Ovary (tissue), 9 donors: Measurements from ENCODE around the gene ATP2C2. TPM values are rescaled to one million over a fixed set of nuclear protein-coding genes. Genes with fewer than 3 reads are reported as not detected.
A peak's percentile ranks its signal among the peaks of the same experiment; 100 is the strongest.

Experiments used
- DNase-seq, 5 donors: peaks; one replicate each; pipeline ENCODE4 v3.0.0-alpha.2; 2019 to 2020
- H3K27ac ChIP-seq, 2 donors: fragments of 200-600 bp; one replicate each; pipeline versions ENCODE4 v1.5.1 to v1.8.0; 2019 to 2022
- H3K27me3 ChIP-seq: fragments of 200-600 bp; one replicate; pipeline ENCODE4 v1.8.0; 2022
- H3K36me3 ChIP-seq: fragments of 200-600 bp; sonication (generic); one replicate; pipeline ENCODE4 v1.5.1; 2019
- H3K4me1 ChIP-seq: one replicate; pipeline ENCODE4 v1.8.1; 2013; ENCODE audit warnings: mild to moderate bottlenecking, moderate library complexity; ENCODE audit not compliant: insufficient read depth
- H3K4me3 ChIP-seq: fragments of 200-600 bp; sonication (generic); one replicate; pipeline ENCODE4 v1.5.1; 2017
- H3K9me3 ChIP-seq, 2 donors: fragments of 200-600 bp in 1 of 2; sonication (generic) in 1 of 2; one replicate each; pipeline versions ENCODE4 v1.5.1 to v1.8.1; 2013 to 2019; ENCODE audit warnings: mild to moderate bottlenecking in 1 of 2, moderate library complexity in 1 of 2
- EP300 ChIP-seq: sonication (generic); formaldehyde crosslinking; IDR thresholded peaks from one replicate; pipeline ENCODE4 v1.6.1; 2017; ENCODE audit warnings: antibody characterized with exemption
- POLR2A ChIP-seq: fragments of 450-650 bp; IDR thresholded peaks from one replicate; pipeline ENCODE4 v1.6.1; 2017; ENCODE audit warnings: antibody characterized with exemption, mild to moderate bottlenecking, moderate library complexity
- WGBS, 3 donors: extraction: QIAGEN DNeasy Blood & Tissue Kit in 1 of 3; methylation state at CpG; one replicate each; pipeline versions ENCODE4 v1.1.5 to v1.1.7; 2013 to 2017; 5-methylcytosine and 5-hydroxymethylcytosine counted together
- intact Hi-C, 4 donors: fragments of 100-400 bp; cut with DNase I; formaldehyde crosslinking; loops; one replicate each; pipeline versions ENCODE4 v1.11.0 to v1.15.1; 2022 to 2023
- polyA plus RNA-seq, 2 donors: library from polyadenylated mRNA; stranded (reverse); fragments of 200-250 nt in 1 of 2; fragments of 350-450 nt in 1 of 2; fragmentation: Illumina TruSeq in 1 of 2; extraction: RNeasy Lipid Tissue Mini Kit (QIAGEN cat#74804) in 1 of 2; gene quantifications; one replicate each; pipeline ENCODE4 v1.2.3, GENCODE V29; 2013 to 2014
- total RNA-seq, 7 donors: library from RNA; depleted of rRNA in 2 of 7; stranded (reverse); fragments of >200 nt in 2 of 7; fragmentation: NEBNext Ultra II Directional in 3 of 7; extraction: Animal tissue kit (Norgen Biotek cat#: 25700) in 3 of 7; gene quantifications; one replicate each; pipeline versions ENCODE4 v1.1.0 to v1.2.4, GENCODE V29; 2016 to 2023
- TF ChIP-seq, protein P1 (sequence below), 3 donors: fragments of 450-650 bp in 2 of 3; fragments of 200-600 bp in 1 of 3; IDR thresholded peaks; one replicate each; pipeline versions ENCODE4 v1.5.1 to v1.8.0; 2016 to 2022; ENCODE audit warnings: antibody characterized with exemption in 3 of 3, mild to moderate bottlenecking in 1 of 3
- donor health status: DM: no; HTN: no; CAD: no; lungs with moderate emphysema.
- donor health status: DM: no; HTN: no; CAD: no.
- donor health status: Bipolar disorder and iron deficiency.
- donor health status: DM: yes; HTN: yes; CAD: no.
- donor health status: DM: no; HTN: no; CAD: no.
- donor health status: DM: yes; HTN: yes; CAD: no.

Gene ATP2C2
- total and polyA plus RNA-seq, 9 donors, result 0.10 to 8.5 (median 1.3) TPM; not detected in 3

DNA sequence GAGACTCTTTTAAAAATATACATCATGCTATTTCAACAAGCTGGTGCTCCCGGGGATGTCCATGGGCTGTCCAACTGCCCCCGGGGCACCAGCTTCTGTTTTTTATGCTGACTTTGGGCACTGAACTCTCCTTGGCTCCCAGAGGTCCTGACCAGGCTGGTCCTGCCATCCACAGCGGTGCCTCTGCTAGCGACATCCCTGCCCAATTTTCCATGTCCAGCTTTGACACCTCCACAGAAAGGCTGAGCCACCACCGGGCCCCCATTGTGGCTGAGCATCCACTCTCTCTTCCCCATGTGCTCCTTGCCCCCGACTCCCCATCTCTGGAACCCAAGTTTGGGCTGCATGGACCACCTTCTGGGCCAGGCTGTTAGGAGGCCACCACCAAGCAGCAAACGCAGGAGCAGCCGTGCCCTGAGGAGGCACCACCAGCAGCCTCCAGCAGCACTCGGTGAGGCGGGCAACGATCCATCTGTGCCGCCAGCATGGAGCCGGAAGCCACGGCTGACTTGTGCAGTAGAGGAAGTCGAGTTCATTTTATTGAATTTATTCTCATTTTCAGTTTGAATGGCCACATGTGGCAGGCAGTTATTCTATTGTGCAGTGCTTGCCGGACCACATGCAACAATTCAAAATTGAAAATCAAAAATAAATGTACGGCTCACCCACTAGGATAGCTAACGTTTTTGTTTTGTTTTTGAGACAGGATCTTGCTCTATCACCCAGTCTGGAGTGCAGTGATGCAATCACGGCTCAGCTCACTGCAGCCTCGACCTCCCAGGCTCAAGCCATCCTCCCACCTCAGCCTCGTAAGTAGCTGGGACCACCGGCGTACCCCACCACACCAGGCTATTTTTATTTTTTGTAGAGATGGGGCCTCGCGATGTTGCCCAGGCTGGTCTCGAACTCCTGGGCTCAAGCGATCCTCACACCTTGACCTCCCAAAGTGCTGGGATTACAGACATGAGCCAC lies 139.0 kb downstream of the ATP2C2 start:
- no peak for TF ChIP-seq EP300
- TF ChIP-seq, protein P1, sequence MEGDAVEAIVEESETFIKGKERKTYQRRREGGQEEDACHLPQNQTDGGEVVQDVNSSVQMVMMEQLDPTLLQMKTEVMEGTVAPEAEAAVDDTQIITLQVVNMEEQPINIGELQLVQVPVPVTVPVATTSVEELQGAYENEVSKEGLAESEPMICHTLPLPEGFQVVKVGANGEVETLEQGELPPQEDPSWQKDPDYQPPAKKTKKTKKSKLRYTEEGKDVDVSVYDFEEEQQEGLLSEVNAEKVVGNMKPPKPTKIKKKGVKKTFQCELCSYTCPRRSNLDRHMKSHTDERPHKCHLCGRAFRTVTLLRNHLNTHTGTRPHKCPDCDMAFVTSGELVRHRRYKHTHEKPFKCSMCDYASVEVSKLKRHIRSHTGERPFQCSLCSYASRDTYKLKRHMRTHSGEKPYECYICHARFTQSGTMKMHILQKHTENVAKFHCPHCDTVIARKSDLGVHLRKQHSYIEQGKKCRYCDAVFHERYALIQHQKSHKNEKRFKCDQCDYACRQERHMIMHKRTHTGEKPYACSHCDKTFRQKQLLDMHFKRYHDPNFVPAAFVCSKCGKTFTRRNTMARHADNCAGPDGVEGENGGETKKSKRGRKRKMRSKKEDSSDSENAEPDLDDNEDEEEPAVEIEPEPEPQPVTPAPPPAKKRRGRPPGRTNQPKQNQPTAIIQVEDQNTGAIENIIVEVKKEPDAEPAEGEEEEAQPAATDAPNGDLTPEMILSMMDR (IDR thresholded peaks at IDR 0.05), result no peak
- TF ChIP-seq POLR2A, result no peak
- H3K4me3 ChIP-seq, result no peak overlapping the region
- H3K27ac ChIP-seq, result no peak overlapping the region
- 73 to 80% (median 80%) methylated on average over 26 to 27 of the region's 27 CpGs for WGBS, 3 donors
- H3K9me3 ChIP-seq, result no peaks in the 10 kb centered on the region
- intact Hi-C loops, result no loop called here
- H3K36me3 ChIP-seq, result no peaks in the 10 kb centered on the region
- H3K4me1 ChIP-seq, result peaks cover 14% of the 10 kb centered on the region
- peak in 2 of 5 donors; percentile 29 to 41 for DNase-seq
- H3K27me3 ChIP-seq, result no peaks in the 10 kb centered on the region

GRCh38 chr16:84508502-84508901 lies 140.2 kb downstream of the ATP2C2 start:
- Histone ChIP-seq H3K9me3 (no peaks in the 10 kb centered on the region), H3K36me3 (no peaks in the 10 kb centered on the region), H3K27me3 (no peaks in the 10 kb centered on the region), H3K4me1 (peaks cover 14% of the 10 kb centered on the region), H3K27ac (no peak overlapping the region), H3K4me3 (no peak overlapping the region)
- WGBS, 3 donors, result 68 to 77% (median 71%) methylated on average over 8 of the region's 8 CpGs
- intact Hi-C loops, result no loop called here
- peak in 1 of 5 donors; percentile 29 for DNase-seq
- TF ChIP-seq EP300 (no peak), POLR2A (no peak)
- TF ChIP-seq, protein P1 (IDR thresholded peaks at IDR 0.05), result no peak

DNA sequence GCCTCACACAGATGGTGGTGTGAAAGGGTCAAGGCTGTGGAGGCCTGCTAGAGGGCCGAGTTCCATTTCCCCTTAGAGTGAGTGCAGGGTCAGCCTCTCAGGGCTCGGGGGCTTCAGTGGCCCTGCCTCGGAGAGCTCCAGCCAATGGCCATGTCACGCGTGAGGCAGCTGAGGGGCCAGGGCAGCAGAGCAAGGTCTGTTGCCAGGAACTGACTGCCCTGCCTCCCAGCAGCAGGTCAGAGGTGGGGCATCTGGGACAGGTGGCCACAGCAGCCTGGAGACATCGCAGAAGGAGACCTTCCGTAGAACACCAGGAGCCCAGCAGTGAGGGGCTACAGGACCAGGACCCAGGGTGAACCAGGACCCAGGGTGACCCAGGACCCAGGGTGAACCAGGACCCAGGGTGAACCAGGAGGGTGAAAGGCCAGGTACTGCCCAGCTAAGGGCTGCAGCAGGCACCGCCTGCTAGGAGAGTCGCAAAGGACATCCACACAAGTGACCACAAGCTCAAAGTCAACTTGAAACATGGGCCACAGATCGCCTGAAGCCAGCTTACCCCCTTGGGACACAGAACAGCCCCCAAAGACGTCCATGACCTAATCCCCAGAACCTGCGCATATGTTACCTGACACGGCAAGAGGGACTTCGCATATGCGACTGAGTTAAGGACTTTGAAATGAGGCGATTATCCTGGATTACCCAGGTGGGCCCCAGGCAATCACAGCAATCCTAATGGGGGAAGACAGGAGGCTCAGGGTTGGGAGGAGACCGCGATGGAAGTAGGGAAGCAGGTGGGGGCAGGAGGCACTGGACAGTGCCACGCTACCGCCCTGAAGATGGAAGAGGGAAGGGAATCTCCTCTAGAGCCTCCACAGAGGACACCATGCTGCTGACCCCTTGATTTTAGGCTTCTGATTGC lies 141.0 kb downstream of the ATP2C2 start:
- intact Hi-C loops, result no loop called here
- peaks cover 9% of the 10 kb centered on the region for H3K4me1 ChIP-seq
- no peaks in the 10 kb centered on the region for H3K27me3 ChIP-seq
- H3K36me3 ChIP-seq, result no peaks in the 10 kb centered on the region
- H3K27ac ChIP-seq, result no peak overlapping the region
- DNase-seq, result peak in 2 of 5 donors; percentile 19 to 61
- no peak overlapping the region for H3K4me3 ChIP-seq
- TF ChIP-seq EP300 (no peak), POLR2A (no peak)
- TF ChIP-seq, protein P1 (IDR thresholded peaks at IDR 0.05), result no peak
- H3K9me3 ChIP-seq, result no peaks in the 10 kb centered on the region
- WGBS, 3 donors, result 64 to 70% (median 69%) methylated on average over 20 of the region's 20 CpGs

DNA sequence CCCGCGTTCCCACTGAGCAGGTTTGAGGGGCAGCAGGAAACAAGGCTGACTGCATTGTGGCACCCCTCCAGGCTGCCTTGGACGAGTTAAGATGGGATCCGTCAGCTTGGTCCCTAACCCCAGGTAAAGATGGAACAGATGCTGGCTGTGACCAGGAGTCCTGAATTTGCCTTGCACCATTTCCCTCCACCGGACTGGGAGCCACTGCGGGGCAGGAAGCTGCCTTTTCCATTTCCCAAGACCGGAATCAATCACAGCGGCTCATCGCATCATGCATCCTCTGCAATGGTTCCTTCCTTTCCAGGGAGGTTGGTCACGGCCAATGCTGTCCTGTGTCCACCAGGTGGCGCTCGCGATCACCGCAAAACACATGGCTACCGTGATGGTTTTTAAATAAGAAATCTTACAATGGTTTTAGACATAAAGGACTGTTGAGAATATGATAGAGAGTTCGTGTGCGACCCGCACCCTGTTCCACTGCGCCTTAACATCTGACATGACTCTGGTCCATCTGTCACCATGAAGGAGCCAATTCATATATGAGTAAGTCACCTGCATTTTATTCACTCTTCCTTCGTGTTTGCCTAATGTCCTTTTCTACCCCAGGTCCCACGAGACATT lies 143.0 kb downstream of the ATP2C2 start:
- no peaks in the 10 kb centered on the region for H3K27me3 ChIP-seq
- 8% methylated on average over 21 of the region's 21 CpGs for WGBS, 3 donors
- peak; percentile 73 to 91 (median 88) for DNase-seq
- H3K4me1 ChIP-seq, result peaks cover 4% of the 10 kb centered on the region
- H3K27ac ChIP-seq, result no peak overlapping the region
- H3K9me3 ChIP-seq, result no peaks in the 10 kb centered on the region
- no peak overlapping the region for H3K4me3 ChIP-seq
- intact Hi-C loops, result loop anchor here (2.0 to 10.0 kb wide), 7 partner anchors 106 to 464 kb away; partner anchors contain the start of gene COTL1 (in 1 of the 4)
- H3K36me3 ChIP-seq, result no peaks in the 10 kb centered on the region
- TF ChIP-seq POLR2A, result no peak
- no peak for TF ChIP-seq EP300
- TF ChIP-seq, protein P1 (IDR thresholded peaks at IDR 0.05), result peak; percentile 87 to 91 (median 91)
